Duodenal mucosa (tissue), 2 donors: Measurements from ENCODE around the gene KCNQ4.

Experiments
- H3K27ac ChIP-seq: one replicate; pipeline ENCODE4 v1.7.0; 2013; ENCODE audit warnings: low read depth, low read length
- H3K27me3 ChIP-seq, 2 donors: one replicate each; pipeline ENCODE4 v1.7.0; 2013; ENCODE audit warnings: low read length in 2 of 2, control low read depth in 1 of 2; ENCODE audit not compliant: insufficient read depth in 2 of 2, control insufficient read depth in 1 of 2
- H3K36me3 ChIP-seq, 2 donors: one replicate each; pipeline ENCODE4 v1.7.0; 2013; ENCODE audit warnings: low read length in 2 of 2, control low read depth in 1 of 2; ENCODE audit not compliant: insufficient read depth in 2 of 2, control insufficient read depth in 1 of 2
- H3K4me1 ChIP-seq, 2 donors: one replicate each; pipeline ENCODE4 v1.7.0; 2013; ENCODE audit warnings: low read length in 2 of 2, control low read depth in 1 of 2; ENCODE audit not compliant: insufficient read depth in 2 of 2, control insufficient read depth in 1 of 2
- H3K4me3 ChIP-seq, 2 donors: one replicate each; pipeline ENCODE4 v1.7.0; 2013; ENCODE audit warnings: low read length in 2 of 2, low read depth in 1 of 2
- H3K9ac ChIP-seq, 2 donors: one replicate each; pipeline ENCODE4 v1.7.0; 2013; ENCODE audit warnings: low read length in 2 of 2, low read depth in 1 of 2
- H3K9me3 ChIP-seq, 2 donors: one replicate each; pipeline ENCODE4 v1.7.0; 2013; ENCODE audit warnings: low read length in 2 of 2, control low read depth in 1 of 2; ENCODE audit not compliant: control insufficient read depth in 1 of 2

The KCNQ4 gene

DNA sequence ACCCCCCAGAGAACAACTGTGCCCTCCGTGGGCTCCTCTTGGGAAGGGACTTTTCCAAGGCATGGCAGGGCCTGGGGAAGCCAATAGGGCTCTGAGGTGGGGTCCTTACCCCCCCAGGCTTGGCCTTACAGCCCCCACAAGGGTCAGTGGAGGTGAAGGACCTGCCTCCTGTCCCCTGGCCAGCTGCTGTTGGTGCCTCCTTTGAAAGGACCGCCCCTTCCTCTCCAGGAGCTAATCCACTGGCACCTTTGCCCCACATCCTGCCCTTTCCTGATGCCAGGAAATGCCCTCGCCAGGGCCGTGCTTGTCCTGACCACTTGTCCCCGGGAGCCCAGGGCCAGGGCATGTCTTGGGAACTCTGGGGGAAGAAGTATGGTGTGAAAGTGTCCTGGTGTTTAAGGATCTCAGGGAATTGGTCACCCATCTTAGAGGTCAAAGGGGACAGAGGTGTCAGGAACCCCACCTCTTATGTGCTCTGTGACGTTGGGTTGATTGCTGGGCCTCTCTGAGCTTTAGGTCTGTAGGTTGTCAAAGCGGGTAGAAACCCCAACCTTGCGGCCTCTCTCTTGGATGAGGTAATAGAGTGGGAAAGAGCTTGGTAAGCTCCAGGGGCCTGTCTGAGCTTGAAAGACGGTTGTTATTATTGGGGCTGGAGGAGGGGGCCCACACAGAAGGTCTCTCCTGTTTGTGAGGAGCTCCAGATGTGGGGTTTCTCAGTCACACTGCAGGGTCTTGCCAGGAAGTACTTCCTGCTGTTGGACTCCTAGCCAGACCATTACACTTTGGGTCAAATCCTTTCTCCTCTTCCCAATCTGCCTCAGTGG, 2.8 kb downstream of the KCNQ4 start:
- no peak overlapping the region for H3K27ac ChIP-seq
- no peaks in the 10 kb centered on the region for H3K36me3 ChIP-seq
- no peaks in the 10 kb centered on the region for H3K9me3 ChIP-seq
- H3K27me3 ChIP-seq = peaks cover 0 to 15% of the 10 kb centered on the region in 2 donors
- no peak overlapping the region for H3K9ac ChIP-seq
- no peak overlapping the region for H3K4me3 ChIP-seq
- peaks cover 12 to 19% of the 10 kb centered on the region in 2 donors for H3K4me1 ChIP-seq

DNA sequence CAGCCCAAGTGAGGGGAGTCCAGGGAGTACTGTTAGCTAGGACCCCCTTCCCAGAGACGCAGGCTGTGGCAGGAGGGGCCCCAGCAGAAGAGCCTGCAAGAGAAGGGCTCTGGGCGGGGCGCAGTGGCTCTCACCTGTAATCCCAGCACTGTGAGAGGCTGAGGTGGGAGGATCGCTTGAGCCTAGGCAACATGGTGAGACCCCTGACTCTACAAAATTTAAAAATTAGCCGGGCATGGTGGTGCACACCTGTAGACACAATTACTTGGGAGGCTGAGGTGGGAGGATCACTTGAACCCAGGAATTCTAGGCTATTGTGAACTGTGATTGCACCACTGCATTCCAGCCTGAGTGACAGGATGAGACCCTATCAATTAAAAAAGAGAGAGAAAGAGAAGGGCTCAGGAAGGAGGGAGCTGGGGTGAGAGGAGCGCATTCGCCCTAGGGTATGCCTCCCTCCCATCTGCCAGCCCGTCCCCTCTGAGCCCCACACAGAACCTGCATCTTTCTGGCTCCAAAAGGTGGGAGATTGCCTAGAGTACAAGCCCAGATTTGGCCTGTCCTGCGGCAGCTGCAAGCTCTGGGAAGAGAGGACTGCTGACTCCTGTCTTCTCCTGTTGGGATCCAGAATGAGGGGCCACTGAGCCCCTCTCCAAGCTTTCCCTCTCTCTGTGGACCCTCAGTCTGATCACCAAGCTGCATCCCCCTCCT, 3.6 kb downstream of the KCNQ4 start:
- Histone ChIP-seq H3K4me3 (no peak overlapping the region), H3K9me3 (no peaks in the 10 kb centered on the region), H3K36me3 (no peaks in the 10 kb centered on the region), H3K27me3 (peaks cover 0 to 15% of the 10 kb centered on the region in 2 donors), H3K9ac (no peak overlapping the region), H3K4me1 (peaks cover 12 to 17% of the 10 kb centered on the region in 2 donors), H3K27ac (no peak overlapping the region)

- Histone ChIP-seq H3K4me1 (peaks cover 4 to 9% of the 10 kb centered on the region in 2 donors), H3K36me3 (no peaks in the 10 kb centered on the region), H3K4me3 (no peak overlapping the region), H3K27ac (no peak overlapping the region), H3K27me3 (peaks cover 0 to 10% of the 10 kb centered on the region in 2 donors), H3K9me3 (no peaks in the 10 kb centered on the region), H3K9ac (no peak overlapping the region)
Measured at GRCh38 chr1:40787737-40788560, 4.4 kb downstream of the KCNQ4 start.

GRCh38 chr1:40788561-40789341, 5.2 kb downstream of the KCNQ4 start:
- Histone ChIP-seq H3K27me3 (peaks cover 0 to 8% of the 10 kb centered on the region in 2 donors), H3K36me3 (no peaks in the 10 kb centered on the region), H3K4me1 (peaks cover 0 to 6% of the 10 kb centered on the region in 2 donors), H3K9me3 (no peaks in the 10 kb centered on the region), H3K4me3 (no peak overlapping the region), H3K9ac (no peak overlapping the region), H3K27ac (no peak overlapping the region)

DNA sequence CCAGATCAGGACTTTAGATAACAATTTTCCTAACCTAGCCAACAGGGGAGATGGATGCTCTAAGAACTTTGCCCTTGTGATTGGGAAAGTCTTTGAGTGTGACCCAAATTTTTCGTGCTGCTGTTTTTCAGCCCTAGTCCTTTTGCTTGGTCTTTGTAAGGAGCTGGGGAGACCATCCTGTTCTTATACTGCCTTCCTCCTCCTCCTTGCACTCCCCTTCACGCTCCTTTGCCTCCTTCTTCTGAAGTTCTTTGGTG, 5.7 kb downstream of the KCNQ4 start:
- peaks cover 0 to 5% of the 10 kb centered on the region in 2 donors for H3K4me1 ChIP-seq
- no peak overlapping the region for H3K4me3 ChIP-seq
- no peaks in the 10 kb centered on the region for H3K9me3 ChIP-seq

GRCh38 chr1:40789661-40790430, 6.3 kb downstream of the KCNQ4 start:
- Histone ChIP-seq H3K9me3 (no peaks in the 10 kb centered on the region), H3K9ac (no peak overlapping the region), H3K4me1 (no peaks in the 10 kb centered on the region), H3K27ac (no peak overlapping the region), H3K4me3 (no peak overlapping the region), H3K27me3 (peaks cover 0 to 3% of the 10 kb centered on the region in 2 donors), H3K36me3 (no peaks in the 10 kb centered on the region)

More for the DNA sequence above, 5.7 kb downstream of the KCNQ4 start:
- H3K27me3 ChIP-seq = peaks cover 0 to 8% of the 10 kb centered on the region in 2 donors
- H3K36me3 ChIP-seq = no peaks in the 10 kb centered on the region
- H3K27ac ChIP-seq = no peak overlapping the region
- H3K9ac ChIP-seq = no peak overlapping the region

GRCh38 chr1:40792036-40792435, 8.4 kb downstream of the KCNQ4 start:
- Histone ChIP-seq H3K4me1 (peaks cover 0 to under 1% of the 10 kb centered on the region in 2 donors), H3K36me3 (no peaks in the 10 kb centered on the region), H3K9ac (no peak overlapping the region), H3K27me3 (no peaks in the 10 kb centered on the region), H3K27ac (no peak overlapping the region), H3K9me3 (no peaks in the 10 kb centered on the region), H3K4me3 (no peak overlapping the region)

DNA sequence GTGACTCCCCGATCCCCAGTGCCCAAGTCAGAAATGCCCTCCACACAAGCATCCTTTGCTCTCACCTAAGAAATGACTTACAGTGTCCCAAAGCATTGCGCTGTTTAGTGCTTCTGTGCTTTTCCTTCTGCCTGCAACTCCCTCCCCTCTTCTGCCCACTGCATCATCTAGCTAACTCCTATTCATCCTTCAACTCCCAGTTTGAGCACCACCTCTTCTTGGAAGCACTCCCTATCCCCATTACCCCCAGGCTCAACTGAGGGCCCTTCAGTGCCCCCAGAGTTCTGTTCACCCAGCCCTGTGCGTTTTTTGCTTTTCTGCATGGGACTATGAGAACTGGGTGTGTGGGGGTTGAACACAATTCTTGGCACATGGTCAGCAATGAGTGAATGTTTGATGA, 10.0 kb downstream of the KCNQ4 start:
- Histone ChIP-seq H3K27me3 (no peaks in the 10 kb centered on the region), H3K4me3 (no peak overlapping the region), H3K9me3 (no peaks in the 10 kb centered on the region), H3K9ac (no peak overlapping the region), H3K27ac (no peak overlapping the region), H3K4me1 (peaks cover 0 to 7% of the 10 kb centered on the region in 2 donors), H3K36me3 (no peaks in the 10 kb centered on the region)

DNA sequence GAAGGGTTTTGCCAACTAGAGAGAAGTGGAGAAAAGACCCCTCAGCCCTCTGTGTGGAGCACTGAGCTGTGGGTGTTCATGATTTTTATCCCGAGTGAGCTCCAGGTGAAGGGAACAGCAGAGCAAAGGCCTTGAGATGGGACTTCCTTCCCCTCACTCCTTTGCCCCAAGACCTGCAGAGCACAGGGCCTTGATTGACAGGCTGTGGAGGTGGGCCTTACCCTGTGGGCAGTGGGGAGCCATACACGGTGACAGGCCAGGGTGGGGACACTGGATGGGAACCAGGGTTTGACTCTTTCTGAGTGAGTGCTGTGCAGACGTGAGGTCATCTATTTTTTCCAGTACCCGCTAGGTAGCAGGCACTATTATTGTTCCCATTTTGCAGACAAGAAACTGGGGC, 10.5 kb downstream of the KCNQ4 start:
- Histone ChIP-seq H3K36me3 (no peaks in the 10 kb centered on the region), H3K4me3 (no peak overlapping the region), H3K9me3 (no peaks in the 10 kb centered on the region), H3K27ac (no peak overlapping the region), H3K27me3 (no peaks in the 10 kb centered on the region), H3K9ac (no peak overlapping the region), H3K4me1 (peaks cover 0 to 7% of the 10 kb centered on the region in 2 donors)
